Uterus (tissue), 2 donors: ENCODE results near the gene OTOGL.

Source experiments
- CTCF ChIP-seq, 4 experiments: fragments of 200-600 bp in 2 of 4; fragments of 450-650 bp in 2 of 4; sonication (generic) in 2 of 4; IDR thresholded peaks; one replicate each; pipeline ENCODE4 v1.5.1; 2016 to 2019; ENCODE audit warnings: antibody characterized with exemption in 4 of 4, mild to moderate bottlenecking in 2 of 4, moderate library complexity in 1 of 4
- POLR2A ChIP-seq, 2 donors: fragments of 450-650 bp; IDR thresholded peaks; one replicate each; pipeline ENCODE4 v1.6.1; 2016; ENCODE audit warnings: antibody characterized with exemption in 2 of 2, mild to moderate bottlenecking in 1 of 2, moderate library complexity in 1 of 2

DNA sequence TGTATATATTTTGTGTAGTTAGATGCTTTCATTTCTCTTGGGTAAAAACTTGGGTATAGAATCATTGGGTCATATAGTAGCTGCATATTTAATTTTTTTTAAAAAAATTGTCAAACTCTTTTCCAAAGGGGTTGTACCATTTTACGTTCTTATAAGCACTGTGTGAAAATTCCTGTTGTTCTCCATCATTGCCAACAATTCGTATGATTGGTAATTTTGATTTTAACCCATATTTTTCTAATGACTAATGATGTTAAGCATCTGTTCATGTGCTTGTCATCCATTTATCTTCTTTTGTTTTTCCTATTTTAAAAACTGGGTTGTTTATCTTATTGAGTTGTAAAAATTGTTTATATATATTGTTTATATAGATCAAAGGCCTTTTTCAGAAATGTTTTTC lies 77.4 kb downstream of the OTOGL start:
- TF ChIP-seq CTCF (IDR thresholded peaks at IDR 0.05) (no peak), POLR2A (IDR thresholded peaks at IDR 0.05) (no peak)
